GM19193 (cell line): ENCODE measurements around the gene SDE2.

Experiments
- POLR2A ChIP-seq: IDR thresholded peaks from 4 replicates; pipeline ENCODE4 v1.6.1; 2011; ENCODE audit not compliant: insufficient read depth, insufficient read length; ENCODE audit errors: extremely low read depth

Gene SDE2

DNA sequence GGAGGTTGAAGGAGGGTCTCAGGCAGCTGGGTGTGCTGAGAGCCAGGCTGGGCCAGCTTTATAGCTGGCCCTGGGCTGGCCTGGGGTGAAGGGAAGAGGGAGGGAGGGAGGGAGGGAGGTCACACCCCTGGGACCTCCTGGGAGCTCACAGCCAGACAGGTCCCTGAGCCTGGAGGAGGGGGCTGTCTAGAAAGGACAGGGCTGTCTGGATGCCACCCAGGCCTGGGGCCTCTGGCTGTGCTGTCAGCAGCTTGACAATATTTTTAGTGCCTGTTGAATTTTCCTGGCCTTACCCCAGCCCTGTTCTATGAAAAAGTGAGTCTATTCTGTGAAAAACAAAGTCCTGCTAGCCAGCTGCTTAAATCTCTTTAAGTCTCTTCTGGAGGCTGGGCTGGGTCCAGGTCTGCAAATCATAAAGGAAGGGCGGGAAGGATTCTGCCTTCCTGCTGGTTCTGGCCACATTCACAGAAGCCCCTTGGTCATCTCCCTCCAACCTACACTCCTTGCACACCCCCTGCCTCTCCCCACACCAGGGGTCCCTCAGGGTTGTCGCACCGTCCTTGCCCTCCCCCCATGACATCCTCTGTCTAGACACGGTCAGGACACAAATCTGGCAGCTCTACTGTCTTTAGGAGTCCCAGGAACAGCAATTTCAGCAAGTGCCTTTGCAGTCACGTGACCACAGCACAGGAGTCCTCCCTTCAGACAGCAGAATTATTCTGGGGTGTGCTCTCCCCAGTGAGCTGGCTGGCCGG is 57.8 kb downstream of the SDE2 start, which contains the start of gene LEFTY2:
Gene LEFTY2 (minus strand): TSS at position 34 of the 755 bp plus-strand sequence. CDS start 80 bp downstream, outside the sequence.
- no peak for TF ChIP-seq POLR2A

DNA sequence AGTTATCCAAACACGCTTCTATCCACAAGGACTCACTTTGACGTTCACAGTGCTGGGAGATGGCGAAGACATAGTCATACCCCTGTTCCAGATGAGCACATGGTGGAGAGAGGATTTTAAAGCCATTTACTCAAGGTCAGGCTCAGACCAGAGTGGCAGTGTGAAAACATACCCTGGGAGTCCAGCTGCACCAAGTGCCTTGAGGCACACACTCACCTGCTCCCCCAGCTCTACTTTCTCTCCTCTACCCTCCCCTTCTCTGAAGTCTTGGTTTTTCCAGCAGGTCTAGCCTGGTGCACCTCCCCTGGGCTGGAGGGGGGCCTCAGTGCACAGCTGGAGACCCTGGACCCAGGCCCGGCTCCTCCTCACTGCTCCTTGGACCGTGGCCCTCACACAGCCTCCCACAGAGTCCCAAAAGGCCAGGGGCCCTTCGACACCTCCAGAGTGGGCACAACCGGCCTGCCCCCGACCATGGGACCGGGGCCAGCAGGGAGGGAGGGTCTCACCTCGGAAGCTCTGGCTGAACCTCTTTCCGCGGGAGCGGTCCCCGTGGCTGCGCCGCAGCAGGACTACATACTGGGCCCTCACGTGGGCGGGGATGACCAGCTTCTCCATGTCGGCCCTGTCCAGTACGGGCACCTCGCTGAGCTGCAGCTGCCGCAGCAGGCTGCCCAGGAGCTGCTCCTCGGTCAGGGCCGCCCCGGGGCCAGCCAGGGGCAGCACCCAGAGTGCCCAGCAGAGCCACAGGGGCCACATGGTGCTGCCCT is 58.6 kb downstream of the SDE2 start:
- no peak for TF ChIP-seq POLR2A

DNA sequence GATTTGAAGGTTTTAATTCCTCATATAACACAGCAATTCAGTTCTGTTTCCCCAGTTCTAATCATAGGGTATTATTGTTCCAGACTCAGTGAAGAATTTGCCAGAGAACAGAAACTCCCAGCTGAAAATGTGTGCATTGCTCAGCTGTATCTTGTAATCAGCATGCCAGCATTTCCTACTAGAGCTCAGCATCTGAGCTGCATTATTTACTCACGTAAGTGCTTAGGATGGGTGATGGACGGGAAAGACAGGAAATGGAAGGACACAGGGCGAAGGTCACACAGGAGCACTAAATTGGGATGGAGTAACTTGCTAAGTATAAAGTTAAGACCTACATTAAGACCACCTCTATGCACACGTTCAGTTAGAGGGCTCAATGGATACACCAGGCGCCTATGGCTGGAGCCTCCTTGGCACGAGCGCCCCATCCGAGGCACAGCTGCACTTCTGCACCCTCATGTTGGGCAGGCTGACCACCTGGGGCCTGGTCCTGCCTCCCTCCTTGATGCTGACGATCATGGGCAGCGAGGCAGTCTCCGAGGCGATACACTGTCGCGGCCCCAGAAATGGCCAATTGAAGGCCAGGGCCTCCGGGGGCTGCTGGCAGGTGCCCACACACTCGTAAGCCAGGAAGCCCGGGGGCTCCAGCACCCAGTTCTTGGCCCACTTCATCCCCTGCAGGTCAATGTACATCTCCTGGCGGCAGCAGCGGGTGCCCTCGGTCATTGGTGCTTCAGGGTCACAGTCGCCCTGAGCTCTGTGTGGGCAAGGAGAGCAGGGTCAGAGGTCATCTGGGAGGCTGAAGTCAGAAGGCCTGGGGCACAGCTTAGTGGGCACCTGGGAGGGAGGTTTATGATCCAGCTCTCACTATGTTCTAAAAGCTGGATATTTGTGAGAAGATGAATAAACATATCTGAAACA is 61.8 kb downstream of the SDE2 start:
- no peak for TF ChIP-seq POLR2A

DNA sequence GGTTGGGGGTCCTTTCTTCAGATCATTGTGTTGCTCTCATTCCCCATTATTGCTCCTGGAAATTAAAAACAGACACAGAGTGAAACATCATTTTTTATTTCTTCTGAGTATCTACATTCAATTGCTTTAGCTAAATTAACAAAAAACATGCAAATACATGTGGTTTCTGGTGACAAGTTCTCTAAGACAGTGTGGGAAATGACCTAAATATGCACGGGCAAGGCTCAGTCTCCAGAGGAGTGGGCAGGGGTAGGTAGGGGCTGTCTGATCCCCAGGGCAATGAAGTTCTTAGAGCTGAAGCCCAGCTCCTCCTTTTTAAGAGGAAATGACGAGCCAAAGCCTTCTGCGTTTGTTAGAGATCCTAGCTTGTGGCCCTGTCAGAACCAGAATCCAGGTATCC is 62.6 kb downstream of the SDE2 start:
- no peak for TF ChIP-seq POLR2A

DNA sequence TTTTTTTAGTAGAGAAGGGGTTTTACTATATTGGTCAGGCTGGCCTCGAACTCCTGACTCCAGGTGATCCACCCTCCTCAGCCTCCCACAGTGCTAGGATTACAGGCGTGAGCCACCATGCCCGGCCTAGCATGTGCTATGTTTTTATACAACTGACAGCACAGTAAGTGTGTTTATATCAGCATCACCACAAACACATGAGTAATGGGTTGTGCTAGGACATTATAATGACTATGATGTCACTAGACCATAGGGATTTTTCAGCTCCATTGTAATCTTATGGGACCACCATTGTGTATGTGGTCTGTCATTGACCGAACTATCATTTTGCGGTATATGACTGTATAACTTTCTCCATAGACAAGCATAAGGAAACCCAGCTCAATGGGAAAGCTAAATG is 64.4 kb downstream of the SDE2 start:
- no peak for TF ChIP-seq POLR2A

DNA sequence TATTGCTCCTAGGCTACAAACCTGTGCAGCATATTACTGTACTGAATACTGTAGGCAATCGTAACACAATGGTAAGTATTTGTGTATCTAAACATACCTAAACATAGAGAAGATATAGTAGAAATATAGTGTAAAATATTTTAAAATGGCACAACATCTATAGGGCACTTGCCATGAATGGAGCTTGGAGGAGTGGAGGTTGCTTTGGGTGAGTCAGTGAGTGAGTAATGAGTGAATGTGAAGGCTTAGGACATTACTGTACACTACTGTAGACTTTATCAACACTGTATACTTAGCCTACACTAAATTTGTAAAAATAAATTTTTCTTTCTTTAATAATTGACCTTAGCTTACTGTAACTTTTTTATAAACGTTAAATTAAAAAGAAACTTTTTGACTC is 66.1 kb downstream of the SDE2 start:
- TF ChIP-seq POLR2A, result no peak
